GM12874 (cell line): Measurements from ENCODE around the gene EXOC2.

Experiments
- TF ChIP-seq, protein P1 (sequence below): IDR thresholded peaks from 2 replicates; pipeline ENCODE4 v1.5.1; 2011; ENCODE audit warnings: low read depth, mild to moderate bottlenecking, control low read depth, low read length, moderate library complexity; ENCODE audit not compliant: insufficient read depth

EXOC2 gene

DNA sequence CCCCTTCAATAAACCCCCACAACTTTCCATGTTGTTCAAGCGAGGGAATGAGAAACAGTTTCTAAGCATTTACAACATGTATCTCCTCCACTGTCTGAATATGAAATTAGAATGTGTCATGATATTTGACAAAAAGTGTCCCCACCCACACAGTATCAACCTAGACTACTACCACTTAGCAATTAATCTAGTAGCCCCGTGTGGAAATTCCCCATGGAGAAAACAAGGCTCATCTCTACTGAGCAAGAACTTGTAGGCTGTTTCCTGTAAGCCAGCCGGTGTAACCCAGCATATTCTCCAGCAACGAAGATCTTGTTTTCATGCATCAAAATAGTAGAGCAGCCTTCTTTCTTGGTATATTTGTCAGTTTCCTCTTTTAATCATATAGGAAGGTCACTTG is 186.4 kb downstream of the EXOC2 start:
- TF ChIP-seq, protein P1, sequence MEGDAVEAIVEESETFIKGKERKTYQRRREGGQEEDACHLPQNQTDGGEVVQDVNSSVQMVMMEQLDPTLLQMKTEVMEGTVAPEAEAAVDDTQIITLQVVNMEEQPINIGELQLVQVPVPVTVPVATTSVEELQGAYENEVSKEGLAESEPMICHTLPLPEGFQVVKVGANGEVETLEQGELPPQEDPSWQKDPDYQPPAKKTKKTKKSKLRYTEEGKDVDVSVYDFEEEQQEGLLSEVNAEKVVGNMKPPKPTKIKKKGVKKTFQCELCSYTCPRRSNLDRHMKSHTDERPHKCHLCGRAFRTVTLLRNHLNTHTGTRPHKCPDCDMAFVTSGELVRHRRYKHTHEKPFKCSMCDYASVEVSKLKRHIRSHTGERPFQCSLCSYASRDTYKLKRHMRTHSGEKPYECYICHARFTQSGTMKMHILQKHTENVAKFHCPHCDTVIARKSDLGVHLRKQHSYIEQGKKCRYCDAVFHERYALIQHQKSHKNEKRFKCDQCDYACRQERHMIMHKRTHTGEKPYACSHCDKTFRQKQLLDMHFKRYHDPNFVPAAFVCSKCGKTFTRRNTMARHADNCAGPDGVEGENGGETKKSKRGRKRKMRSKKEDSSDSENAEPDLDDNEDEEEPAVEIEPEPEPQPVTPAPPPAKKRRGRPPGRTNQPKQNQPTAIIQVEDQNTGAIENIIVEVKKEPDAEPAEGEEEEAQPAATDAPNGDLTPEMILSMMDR: no peak

DNA sequence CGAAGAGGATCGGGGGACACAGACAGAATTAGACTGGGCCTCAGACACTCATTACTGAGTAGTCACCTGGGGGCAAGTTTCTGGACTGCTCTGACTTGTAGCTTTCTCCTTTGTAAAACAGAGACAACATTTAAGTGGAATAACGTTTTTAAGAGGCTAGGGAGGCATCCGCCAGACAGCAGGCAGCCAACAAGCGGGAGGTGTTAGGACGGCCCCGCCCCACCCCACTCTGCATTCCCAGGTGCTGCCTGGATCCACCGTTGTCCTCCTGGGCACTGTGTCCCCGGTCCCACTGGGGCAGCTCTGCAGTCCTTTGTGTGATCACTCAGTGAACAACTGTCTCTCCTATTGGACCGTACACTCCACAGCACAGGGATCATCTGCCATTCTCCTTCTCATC is 187.6 kb downstream of the EXOC2 start:
- TF ChIP-seq, protein P1: no peak

DNA sequence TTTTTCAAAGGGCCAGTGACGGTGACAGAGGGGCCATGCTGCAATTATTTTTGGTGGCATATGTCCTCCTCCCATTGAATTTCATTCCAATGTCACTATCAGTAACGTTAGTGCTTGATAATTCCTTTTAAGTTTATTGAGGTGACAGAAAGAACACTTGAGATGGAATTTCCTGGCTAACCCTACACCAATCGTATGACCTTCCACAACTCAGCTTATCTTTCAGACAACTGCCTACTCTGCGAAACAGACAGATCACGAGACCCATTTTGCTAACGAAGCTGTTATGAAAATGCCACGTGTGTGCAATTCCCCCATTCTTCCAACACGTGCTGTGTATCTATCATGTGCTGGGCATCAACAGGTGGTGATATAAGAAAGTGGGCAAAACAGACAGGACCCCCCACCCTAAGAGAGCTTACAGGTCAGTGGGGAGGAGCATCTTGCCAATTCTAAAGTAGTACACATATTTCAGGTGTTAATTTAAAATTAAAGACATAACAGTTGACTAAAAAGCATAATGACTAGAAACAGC is 188.4 kb downstream of the EXOC2 start:
- TF ChIP-seq, protein P1: no peak

DNA sequence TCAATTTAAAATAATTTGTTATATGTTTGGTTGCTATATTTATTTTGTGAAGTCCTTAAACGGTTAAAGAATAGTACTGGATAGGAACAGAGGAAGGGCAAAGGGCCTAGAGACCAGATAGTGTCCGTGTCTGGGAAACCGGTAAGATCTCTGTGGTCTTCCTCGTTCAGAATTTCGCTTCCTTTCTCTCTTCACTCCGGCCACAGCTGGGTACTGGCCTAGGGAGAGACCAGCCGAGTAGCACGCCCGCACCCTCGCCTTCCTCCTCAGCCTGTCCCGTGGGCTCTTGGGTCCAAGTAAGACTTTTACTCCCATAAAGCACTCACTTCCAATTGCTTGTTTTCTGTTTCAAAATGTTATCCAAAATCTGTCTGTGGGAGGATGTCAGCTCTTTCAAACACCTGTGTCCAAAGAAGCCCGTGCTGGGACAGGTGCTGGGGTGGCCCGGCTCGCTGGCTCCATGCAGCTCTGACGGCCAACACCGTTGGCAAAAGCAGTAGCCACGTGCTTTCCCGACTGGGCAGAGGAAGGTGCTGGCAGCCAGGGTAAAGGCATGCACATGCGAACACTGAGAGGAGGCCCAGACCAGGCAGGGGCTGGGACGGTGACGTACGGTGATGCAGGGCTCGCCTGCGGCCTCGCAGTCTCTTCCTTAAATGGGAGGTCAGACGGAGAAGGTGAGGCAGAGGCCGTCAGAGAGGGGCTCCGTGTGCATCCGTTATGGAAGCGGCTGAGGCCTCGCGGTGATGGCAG is 189.2 kb downstream of the EXOC2 start:
- TF ChIP-seq, protein P1: no peak

DNA sequence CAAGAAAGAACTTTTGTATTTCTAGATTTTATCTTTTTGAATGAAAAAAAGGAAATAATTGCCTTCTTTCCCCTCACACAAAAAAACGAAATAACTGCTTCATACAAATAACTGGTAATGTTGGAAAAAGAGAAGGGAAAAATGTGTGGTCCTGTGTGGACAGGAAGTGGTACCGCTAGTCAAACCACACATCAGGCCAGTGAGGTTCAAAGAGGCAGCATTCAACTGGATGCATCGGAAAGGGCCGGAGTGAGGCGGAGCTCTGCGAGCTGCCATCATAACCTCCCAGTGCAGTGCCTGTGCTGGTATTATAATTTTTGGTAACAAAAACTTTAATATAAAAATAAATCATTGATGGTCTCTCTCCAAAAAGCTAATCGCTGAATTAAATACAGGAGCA is 190.2 kb downstream of the EXOC2 start:
- TF ChIP-seq, protein P1: no peak

DNA sequence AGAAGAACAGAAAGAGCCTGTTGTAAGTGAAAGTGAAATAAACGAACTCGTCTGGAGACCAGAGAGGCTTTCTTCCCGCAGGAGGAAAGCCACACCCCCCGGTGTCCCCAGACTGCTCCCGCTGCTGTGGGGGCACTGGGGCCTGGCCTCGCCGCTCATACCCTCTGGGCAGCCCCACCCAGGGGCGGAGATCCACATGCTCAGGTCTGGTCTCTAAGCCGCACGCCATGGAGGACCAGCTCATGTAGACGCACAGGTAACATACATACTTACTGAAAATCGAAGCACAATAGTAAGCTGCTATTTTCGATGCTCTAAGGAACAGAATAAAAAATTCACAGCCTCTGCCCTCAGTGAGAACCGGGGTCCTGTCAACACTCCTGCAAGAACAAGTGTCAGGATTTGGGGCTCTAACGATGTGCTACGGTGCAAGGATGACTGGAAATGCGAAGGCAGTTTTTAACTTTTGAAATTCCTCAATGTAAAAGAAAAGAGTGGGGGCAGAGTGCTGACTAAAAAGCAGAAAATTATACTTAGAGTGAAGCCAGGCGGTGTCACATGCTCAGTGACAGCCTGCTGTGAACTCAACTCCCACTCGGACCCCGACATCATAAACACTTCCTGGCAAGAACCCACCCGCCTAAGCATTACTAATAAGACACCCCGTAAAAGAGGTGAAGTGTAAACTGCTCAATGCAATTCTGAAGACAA is 190.9 kb downstream of the EXOC2 start:
- TF ChIP-seq, protein P1: no peak

DNA sequence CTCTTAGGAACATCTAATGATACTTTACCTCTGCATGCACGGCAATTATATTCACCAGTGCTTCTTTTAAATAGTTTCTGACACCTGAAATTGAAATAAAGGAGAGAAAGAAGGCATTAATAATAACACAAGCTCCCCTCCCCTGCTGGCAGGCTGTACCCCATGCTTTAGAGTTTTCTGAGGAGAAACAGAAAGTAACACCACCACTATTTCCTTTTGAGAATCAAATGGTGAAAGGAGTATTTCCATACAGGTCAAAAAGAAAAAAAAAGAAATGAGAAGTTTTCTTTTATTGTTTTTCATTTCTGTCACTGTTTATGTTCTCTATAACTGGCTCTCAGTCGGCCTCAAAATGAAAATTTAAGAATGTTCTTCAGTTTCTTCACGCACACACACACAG is 193.3 kb downstream of the EXOC2 start:
- TF ChIP-seq, protein P1: no peak
